HG03039 (cell line): ENCODE data around the gene ARID5B.

ENCODE experiments used
- ATAC-seq: cut with Tn5 transposase; IDR thresholded peaks from one replicate; pipeline ENCODE4 v1.9.1; 2021; ENCODE audit warnings: mild to moderate bottlenecking, moderate library complexity; ENCODE audit not compliant: unreplicated experiment

The ARID5B gene

GRCh38 chr10:62083412-62084267, 182.1 kb downstream of the ARID5B start:
- no peak for ATAC-seq

DNA sequence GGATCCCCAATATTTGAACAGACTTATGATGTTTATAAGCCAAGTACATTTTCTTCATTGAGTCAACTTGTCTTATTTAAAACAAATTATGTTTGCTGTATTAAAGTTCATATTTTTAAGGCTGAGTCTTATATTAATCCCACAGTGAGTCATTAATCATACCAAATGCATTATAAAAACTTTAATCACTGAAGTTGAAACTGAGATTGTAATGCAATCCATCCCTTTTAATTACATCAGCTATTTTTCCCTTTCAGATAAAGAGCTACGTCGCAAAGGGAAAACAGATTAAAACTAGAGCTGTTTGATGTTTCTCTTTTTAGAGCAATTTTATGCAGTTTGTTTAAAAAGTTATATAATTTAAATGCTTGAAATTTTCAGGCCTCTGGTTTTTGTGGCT, 183.0 kb downstream of the ARID5B start:
- ATAC-seq: no peak

DNA sequence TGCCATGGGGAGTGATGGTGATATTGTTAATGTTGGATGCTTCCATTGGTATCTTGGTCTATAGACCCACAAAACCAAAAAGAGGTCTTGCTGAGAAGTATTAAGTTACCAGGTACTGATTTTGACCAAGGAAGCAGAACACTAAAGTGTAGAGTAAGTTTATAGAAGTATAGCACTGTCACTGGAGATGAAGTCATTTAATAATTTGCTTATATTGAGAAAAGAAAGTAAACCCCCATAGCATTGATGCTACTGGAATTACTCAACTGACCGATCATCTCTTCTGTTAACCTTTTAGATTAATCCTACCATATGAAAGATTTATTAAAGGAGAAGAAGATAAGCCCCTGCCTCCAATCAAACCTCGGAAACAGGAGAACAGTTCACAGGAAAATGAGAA, 183.9 kb downstream of the ARID5B start:
- no peak for ATAC-seq

- no peak for ATAC-seq
Measured at GRCh38 chr10:62085821-62086220, 184.3 kb downstream of the ARID5B start.

DNA sequence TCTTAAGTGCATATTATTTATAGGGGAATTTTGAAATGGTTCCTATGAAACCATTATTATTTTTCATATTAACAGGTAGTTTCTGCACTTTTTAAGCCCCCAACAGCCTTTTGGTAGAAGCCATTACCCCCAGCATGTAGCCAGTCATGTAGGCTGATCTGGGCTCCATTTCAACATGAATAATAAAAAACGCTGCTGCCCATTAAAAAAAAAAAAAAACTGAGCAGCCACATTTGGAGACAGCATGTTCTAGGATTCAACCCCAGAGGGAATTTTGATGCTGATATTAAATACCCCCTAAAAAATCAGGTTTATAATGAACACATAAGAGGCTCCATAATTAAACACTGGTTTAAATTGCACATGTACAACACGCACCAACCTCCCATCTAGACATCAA, 185.8 kb downstream of the ARID5B start:
- no peak for ATAC-seq

GRCh38 chr10:62088786-62089185, 187.3 kb downstream of the ARID5B start:
- no peak for ATAC-seq

- no peak for ATAC-seq
Measured at GRCh38 chr10:62092301-62093030, 191.0 kb downstream of the ARID5B start.

- ATAC-seq: no peak
Measured at GRCh38 chr10:62093863-62094291, 192.4 kb downstream of the ARID5B start.

GRCh38 chr10:62095181-62096122, 194.0 kb downstream of the ARID5B start:
- ATAC-seq: no peak

GRCh38 chr10:62096256-62096933, 194.9 kb downstream of the ARID5B start:
- ATAC-seq: no peak

- ATAC-seq: no peak
Measured at GRCh38 chr10:62098278-62099121, 197.0 kb downstream of the ARID5B start.

DNA sequence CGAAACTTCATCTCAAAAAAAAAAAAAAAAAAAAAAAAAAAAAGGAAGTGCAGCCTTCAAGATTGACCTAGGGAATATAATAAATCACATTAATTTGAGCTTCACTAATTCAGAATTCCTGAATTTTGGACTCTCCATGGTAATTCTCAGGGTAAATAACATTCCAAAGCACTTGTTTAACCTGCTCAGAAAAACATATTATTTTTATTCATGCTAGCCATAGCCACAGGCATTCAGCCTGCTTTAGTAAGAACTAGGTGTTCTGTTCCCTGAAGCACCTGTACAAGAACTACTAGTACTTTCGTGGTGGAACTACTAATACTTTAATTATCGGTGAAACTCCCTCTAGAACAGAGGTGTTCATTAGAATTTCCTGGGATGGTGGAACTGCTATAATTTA, 197.8 kb downstream of the ARID5B start:
- ATAC-seq: no peak

- ATAC-seq: no peak
Measured at GRCh38 chr10:62103857-62104256, 202.4 kb downstream of the ARID5B start.

DNA sequence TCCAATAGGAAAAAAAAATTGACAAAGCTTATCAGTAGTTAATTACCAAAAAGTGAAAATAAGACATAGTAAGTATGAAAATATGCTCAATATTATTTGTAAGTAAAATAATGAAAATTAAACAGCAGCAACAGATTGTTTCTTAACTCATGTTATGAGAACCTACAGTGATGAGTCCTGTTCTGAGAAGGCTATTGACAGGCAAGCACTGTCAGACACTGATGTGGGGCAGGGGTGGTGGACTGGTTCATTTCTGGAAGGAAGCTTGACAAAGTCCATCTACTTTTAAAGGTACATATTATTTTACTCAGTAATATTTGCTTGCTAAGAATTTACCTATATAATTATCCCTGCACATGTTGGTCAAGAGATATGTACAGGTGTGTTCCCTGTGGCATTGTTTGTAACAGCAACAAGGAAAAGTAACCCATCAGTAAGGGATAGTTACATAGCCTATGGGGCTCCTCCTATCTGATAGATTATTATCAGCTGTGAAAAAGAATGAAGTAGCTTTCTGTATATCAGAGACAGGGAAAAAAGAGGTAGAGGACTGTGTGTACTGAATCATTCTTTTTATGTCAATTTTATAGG, 205.5 kb downstream of the ARID5B start:
- ATAC-seq: no peak

- ATAC-seq: no peak
Measured at GRCh38 chr10:62108759-62109586, 207.5 kb downstream of the ARID5B start.

DNA sequence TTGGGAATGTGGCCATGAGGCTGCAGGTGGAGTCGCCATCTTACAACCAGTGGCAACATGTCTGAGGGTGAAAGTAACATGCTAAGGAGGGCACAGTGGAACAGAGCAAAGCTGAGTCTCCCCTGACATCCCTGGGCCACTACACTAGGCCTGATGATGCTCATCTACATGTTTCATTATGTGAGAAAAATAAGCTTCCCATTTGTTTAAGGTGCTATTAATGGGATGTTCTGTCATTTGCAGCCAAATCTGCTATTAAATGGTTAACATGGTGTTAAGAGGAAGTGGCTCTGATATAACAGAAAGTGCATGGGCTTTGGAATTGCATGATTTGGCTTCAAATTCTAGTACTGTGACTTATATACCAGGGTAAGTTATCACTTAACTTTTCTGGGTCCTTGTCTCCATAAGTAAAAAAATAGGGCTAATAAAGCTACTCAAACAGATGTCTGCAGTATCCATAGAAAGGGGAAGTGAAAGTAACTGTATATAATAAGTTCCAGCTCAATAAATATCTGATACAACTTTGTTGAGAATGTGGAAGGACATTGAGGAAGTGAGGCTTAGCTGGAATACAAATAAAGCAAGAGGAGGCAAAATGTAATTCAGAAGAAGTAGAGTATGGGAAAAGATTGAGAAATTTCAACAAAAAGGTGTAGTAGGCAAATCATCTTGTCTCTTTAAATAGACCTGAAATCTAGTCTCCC, 208.2 kb downstream of the ARID5B start:
- peak; percentile 62 for ATAC-seq

GRCh38 chr10:62112300-62112699, 210.8 kb downstream of the ARID5B start:
- no peak for ATAC-seq

- no peak for ATAC-seq
Measured at GRCh38 chr10:62112963-62113362, 211.5 kb downstream of the ARID5B start.
